HG03108 (cell line): ENCODE data around the gene KIF5A.
"Not testable (repeated sequence)": the region's sequence is repeated elsewhere in the genome, so short reads cannot be mapped to it uniquely, and the experiment has no call there.

Experiments used
- ATAC-seq: cut with Tn5 transposase; IDR thresholded peaks from one replicate; pipeline ENCODE4 v1.9.1; 2021; ENCODE audit warnings: moderate library complexity; ENCODE audit not compliant: unreplicated experiment

The KIF5A gene

DNA sequence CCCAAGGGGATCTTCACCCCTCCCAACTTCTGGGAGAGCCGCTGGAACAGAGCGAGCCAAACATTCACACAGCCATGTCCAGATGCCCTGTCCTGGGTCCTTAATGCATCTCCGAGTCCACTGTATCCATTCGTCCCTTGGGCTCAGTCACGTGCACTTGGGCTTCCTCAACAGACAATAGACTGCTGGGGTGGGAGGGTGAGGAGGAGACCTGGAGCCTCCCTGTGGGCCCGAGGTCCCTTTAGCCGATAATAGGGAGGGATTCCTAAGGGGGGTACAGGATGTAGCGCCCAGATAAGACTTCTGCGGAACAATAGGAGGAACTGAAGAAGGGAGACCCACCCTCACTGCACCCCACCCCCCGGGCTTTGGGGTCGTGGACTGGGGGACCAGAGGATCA lies 68.1 kb downstream of the KIF5A start:
- ATAC-seq = no peak

DNA sequence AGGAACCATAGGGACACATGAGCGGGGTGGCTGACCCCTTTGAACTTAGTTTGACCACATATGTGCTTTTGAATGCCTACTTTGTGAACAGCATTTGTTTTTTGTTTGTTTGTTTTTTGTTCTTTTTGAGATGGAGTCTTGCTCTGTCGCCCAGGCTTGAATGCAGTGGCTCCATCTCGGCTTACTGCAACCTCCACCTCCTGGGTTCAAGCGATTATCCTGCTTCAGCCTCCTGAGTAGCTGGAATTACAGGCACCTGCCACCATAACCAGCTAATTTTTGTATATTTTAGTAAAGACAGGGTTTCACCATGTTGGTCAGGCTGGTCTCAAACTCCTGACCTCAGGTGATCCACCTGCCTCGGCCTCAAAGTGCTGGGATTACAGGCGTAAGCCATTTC lies 68.6 kb downstream of the KIF5A start:
- ATAC-seq = not testable (repeated sequence)

DNA sequence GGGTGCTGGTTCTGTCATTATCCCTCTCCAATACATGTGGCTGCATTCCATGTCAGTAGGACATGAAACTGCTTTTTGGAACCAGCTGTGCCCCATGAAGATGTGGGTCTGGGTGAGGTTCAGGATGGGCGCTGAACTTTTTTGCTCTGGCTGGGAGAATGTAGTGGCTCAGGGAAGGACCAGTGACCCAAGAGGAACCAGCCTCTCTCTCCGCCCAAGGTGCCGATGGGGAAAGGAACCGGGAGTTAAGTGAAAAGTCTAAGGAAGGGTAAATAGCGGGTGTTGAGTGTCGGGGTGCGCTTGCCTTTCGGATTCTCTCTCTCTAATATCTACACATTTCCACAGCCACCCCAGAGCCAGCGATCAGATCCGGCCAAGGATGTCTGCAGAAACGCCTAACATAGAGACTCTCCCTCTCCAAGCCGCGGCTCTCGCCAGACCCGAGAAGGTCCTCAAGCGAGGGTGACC lies 69.2 kb downstream of the KIF5A start:
- no peak for ATAC-seq

DNA sequence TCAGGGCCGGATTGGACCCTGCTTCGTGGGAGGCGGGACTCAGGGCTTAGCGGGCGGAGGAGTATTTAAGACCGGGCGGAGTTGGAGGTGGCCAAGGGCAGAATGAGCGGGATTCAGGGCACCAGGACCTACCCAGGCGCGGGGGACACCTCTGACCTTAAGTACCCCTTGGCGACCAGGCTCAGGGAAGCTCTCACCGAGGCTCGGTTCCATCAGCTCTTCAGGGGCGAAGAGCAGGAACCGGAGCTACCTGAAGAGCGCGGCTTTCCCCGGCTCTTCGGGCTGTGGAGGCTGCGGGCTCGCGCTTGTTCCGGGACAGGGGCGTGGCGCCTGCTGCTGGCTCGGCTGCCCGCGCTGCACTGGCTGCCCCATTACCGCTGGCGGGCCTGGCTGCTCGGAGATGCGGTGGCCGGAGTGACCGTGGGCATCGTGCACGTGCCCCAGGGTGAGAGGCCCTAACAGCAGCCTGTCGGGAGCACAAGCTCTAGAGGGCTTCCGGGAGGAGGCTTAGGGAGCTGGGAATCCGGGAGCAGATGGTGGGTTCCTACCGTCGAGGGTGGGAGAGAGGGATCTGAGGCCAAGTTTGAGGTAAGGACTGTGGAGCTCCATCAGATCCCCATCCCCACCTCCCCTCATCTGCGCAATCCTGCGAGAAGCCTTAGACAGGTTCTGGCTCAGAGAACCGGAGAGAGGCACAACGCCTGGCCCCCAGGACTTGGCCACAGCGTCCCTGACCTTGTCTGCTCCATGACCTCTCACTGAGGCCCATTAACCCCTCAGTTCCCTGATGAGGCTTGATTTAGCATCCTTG lies 69.8 kb downstream of the KIF5A start:
- no peak for ATAC-seq

DNA sequence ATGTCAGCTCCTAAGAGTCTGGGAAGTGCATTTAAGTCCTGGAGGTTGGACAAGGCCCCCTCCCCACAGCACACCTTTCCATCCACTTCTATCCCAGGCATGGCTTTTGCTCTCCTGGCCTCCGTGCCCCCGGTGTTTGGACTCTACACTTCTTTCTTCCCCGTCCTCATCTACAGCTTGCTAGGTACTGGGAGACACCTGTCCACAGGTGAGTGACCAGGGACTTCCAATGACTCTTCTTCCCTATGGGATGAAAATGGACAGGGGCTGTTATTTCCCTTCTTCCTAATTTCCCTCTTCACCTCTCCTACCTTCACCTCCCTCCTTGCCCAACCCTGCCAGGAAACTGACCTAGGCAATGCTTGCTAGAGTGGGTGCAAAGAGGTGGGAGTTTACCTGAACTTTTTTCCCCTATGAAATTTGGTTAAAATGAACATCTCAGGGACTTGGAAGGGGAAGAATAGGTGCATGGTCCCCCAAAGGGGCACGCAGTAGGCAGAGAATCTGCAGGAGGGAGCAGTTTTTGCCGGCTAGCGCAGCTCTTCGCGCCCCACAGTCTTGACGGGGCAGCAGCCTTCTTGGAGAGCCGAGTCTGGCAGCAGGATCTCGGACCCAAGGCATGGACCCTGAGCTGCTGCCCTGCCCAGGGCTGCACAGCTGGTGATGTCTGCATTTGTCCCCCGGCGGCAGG lies 70.5 kb downstream of the KIF5A start:
- no peak for ATAC-seq

DNA sequence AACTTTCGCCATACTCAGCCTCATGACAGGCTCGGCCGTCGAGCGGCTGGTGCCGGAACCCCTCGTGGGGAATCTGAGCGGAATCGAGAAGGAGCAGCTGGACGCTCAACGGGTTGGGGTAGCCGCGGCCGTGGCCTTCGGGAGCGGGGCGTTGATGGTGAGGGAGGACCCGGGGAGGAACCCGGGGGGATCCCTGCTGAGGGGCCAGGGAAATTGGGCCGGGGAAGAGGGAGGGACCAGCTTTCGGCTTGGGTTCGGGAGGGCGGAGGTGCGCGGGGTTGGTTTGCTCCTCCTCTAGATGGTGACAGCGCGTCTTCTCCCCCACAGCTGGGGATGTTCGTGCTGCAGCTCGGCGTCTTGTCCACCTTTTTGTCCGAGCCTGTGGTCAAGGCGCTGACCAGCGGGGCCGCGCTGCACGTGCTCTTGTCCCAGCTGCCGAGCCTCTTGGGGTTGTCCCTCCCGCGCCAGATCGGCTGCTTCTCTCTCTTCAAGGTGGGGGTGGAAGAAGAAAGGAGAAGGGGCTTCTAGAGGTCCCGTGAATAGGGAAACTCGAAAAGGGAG lies 71.2 kb downstream of the KIF5A start:
- ATAC-seq = no peak

DNA sequence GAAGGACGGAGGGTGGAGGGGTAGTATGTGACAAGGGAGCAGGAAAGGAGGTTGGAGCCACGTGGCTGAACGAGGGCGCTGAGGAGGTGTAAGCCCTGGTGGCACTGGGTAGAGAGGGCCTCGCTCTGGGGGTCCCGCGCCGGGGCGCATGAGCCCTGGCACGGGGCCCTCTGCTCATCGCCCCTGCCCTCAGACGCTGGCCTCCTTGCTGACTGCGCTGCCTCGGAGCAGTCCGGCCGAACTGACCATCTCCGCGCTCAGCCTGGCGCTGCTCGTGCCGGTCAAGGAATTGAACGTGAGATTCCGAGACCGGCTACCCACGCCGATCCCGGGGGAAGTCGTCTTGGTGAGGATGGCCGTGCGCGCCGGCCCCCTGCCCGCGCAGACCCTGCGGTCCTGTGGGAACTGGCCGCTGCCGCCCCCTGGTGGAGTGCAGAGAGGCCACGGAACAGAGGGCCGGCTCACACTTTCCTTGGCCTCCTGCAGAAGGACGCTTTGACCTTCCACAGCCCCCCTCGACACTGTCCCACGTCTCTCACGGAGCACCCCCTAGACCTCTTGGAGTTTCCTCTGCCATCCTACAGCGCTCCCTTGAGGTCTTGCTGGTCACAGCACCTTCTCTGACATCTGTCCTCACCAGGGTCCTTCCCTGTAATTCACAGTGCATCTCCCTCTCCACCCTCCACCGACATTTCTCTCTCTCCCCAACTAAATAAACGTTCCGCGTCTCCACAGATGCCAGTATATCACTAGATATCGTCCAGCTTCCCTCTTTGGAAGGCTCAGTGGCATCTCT lies 71.9 kb downstream of the KIF5A start:
- ATAC-seq = no peak

DNA sequence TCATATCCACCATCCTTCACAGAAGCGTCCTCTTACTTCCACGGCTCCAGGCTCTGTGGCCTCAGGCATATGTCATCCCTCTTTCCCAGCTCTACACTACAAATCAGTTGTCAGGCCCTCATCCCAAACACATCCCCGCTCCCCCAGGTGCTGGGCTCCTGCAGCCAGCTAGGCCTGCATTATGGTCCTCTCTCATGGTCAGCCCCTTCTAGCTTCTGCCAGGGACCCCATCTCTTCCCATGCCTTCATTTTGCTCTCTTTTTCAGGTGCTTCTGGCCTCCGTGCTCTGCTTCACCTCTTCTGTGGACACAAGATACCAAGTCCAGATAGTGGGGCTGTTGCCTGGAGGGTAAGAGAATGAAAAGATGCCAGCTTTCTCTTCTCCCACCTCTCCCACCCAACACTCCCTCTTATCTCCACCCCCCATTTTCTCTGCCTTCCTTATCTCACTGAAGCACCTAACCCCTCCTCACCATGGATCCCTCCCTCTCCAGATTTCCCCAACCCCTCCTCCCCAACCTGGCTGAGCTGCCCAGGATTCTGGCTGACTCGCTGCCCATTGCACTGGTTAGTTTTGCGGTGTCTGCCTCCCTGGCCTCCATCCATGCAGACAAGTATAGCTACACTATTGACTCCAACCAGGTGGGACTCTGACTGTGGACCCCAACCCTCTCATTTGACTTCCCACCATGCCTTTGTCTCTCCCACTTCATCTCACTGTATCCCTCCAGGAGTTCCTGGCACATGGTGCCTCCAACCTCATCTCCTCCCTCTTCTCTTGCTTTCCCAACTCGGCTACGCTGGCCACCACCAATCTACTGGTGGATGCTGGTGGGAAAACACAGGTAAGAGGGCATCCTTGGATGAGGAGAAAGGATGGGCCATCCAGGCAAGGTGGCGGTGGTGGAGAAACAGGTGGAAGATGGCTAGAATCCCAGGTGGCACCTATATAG lies 72.7 kb downstream of the KIF5A start:
- no peak for ATAC-seq

DNA sequence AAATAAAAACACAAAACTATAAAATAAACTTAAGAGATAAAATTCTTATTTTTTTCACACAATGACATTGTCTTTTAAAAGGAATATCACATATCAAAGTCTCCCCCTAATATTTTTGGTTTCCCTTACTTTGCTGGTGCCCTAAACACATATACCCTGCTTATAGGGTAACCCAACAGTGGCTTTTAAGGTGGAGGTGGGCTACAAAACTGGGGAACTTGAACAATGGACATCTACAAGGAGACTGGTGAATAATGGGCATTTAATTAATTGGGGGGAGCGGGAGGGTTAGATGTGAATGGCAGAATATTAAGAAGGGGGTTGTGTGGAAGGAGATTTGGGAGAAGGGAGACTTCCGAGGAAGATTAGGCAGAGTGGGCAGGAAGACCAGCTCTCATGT lies 73.5 kb downstream of the KIF5A start:
- no peak for ATAC-seq

DNA sequence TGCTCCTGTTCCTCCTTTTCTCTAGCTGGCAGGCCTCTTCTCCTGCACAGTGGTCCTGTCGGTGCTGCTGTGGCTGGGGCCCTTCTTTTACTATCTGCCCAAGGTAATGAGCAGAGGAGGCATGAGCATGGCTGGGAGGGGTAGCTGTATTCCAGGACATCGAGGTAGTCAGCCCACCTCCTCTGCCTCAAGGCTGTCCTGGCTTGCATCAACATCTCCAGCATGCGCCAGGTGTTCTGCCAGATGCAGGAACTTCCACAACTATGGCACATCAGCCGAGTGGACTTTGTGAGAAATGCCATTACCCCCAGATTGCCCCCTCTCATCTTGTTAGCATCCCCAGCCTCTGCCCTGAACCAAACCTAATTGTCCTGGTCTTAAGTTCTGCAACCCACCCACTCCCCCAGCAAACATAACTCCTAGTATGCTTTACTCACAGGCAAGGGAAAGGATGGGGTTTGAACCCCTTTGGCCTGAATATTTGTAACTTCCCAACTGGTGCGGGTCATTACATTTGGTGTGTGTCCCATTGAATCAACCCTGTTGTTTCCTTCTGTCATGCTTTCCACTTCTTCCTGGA lies 74.1 kb downstream of the KIF5A start:
- no peak for ATAC-seq

DNA sequence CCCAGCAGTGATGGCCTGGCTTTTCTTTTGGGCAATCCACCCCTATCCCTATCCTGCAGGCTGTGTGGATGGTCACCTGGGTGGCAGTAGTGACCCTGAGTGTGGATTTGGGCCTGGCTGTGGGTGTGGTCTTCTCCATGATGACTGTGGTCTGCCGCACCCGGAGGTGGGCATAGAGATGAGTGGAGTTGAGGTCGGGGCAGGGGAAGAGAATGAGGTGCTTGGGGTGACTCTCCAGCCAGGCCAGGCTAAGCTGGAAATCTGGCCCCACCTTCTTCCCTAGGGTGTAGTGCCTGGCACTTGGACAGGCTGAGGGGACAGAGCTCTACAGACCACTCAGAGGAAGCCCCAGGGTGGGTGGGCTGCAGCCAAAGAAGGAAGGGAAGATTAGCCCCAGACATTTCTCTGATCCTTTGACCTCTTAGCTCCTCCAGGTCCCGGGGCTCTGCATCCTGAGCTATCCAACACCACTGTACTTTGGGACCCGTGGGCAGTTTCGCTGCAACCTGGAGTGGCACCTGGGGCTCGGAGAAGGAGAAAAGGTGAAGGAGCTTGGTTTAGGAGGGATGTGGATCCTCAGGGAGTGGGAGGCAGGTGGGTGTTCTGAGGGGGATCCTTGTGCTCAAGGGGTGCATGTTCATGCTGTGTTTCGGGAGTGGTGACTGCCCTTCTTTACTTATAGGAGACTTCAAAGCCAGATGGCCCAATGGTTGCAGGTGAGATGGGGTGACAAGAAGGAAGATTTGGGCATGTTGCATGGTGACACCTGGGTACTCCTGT lies 74.8 kb downstream of the KIF5A start:
- no peak for ATAC-seq

DNA sequence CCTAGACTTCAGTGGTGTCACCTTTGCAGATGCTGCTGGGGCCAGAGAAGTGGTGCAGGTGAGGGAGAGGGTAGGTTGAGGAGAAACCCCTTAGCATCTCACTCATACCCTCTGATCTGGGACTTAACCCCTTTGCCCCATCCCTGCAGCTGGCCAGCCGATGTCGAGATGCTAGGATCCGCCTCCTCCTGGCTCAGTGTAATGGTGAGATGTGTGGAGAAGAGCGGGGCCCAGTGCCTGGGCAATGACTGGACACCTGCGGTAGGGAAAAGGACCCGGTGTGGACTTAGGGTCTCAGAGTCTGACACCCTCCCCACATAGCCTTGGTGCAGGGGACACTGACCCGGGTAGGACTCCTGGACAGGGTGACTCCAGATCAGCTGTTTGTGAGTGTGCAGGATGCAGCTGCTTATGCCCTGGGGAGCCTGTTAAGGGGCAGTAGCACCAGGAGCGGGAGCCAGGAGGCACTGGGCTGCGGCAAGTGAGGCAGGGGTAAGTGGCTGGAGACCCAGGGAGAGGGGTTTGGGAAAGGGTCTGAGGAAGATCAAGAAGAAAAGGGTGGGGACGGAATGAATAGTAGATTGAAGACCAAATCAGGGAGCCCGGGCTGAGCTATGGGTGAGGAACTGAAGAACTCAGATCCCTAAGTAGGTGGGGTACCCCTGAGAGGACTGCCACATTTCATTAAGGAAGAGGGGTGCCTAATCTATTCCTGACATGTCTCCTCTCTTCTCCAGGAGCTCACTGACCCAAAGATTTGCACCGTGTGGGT lies 75.6 kb downstream of the KIF5A start:
- ATAC-seq = no peak

DNA sequence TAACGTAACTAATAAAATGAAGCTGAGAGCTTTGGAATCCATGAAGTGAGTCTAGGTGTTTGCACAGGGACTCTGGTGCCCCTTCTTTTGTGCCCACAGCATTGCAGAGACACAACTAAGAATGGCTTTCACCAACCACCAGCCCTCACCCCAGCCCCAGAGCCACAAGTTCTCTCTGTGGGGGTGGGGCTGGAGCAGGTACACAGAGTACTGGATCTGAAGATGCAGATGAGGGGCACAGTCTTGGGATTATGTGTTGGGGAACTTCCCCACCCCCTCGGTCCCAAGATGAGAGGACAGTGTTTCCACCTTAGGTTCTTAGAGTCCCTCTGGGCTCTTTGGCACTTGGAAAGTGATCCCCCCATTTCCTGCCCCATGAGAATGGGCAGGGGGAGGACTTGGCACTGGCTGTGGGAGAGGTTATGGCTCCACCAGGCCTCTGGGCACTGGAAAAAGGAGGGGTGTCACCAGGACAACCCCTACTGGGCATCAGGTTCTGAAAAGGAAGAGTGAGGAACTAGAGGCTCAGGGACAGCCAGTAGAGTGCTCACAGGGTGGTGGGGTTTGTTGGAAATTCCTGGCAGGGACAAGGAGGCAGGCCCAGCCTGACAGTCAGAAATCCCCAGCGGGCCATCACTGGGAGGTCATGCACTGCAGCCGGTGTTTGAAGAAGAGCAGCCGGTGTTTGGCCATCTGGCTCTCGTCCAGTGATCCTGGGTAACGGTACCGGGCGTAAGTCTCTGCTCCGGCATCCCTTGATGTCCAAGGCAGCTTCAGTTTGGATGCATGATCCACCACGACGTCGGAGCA lies 76.5 kb downstream of the KIF5A start:
- no peak for ATAC-seq

DNA sequence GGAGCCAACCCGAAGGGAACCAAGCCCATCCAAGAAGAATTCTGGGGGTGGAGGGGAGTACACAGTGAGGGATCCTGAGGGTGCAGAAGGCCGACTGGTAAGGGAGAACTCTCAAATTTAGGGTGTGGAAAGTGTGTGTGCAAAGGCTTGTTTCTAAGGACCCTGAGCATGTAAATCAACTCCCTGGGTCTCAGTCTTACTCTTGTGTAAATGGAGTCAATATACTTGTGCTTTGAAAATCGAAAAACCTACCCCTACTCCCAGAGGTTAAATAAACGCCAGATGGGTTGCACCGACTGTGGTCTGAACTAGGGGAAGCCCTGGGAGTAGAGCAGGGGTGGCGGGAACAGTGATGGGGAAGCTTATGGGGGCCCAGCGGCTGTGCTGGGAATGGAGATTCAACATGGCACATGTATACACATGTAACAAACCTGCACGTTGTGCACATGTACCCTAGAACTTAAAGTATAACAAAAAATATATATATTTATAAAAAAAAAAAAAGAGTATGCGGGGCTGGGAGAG lies 77.1 kb downstream of the KIF5A start:
- ATAC-seq = no peak

DNA sequence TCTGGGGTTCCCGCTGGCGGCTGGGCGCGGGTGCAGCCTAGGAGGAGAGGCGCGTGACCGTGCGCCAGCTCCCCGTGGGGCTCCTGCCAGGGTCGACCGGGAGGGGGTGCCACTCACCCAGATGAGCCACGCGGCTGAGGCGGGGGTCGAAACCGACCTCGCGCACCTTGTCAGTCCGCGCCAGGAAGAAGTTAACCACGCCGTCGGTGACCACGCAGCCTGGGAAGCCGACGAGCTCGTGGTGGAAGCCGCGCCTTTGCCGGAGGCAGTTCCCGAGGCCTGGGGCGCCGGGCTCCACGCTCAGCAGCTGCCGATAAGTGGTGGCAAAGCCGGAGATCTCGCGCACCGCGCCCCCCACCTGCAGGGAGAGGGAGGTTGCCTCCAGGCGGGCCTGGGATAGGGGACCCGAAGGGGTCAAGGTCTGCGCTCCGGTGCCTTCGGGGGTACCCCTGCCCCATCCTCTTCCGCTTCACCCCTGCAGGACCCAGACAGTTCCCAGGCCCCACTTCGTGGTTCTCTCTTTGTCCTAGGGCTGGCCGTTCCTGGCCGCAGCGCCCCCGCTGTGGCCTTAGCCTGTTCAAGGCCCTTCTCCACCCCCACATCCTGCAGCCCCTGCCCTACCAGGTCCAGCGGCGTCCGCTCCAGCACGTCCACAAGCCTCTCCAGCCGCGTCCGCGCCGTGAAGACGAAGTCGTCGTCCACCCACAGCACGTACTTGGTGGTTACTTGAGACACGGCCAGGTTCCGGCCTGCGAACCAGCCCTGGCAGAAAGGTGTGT lies 77.8 kb downstream of the KIF5A start:
- no peak for ATAC-seq
